ENCODE results near the gene PTCD2. TPM values are rescaled to one million over a fixed set of nuclear protein-coding genes. Genes with fewer than 3 reads are reported as not detected.

The PTCD2 gene
- total RNA-seq, 2 experiments from 2014 or later, result 11.7 to 17.9 TPM

- BruUV-seq (replicated peaks), result no TSS peak
- Histone ChIP-seq H3K9me2 (ENCODE audit: insufficient read depth, low read length) (no peaks in the 10 kb centered on the region), H3K4me3 (ENCODE audit: low read depth, low read length, poor library complexity, severe bottlenecking) (no peak overlapping the region), H3K36me3 (ENCODE audit: insufficient read depth, low read length) (peaks cover 79% of the 10 kb centered on the region), H3K4me2 (ENCODE audit: low read length) (no peak overlapping the region), H3K4me1 (ENCODE audit: insufficient read depth, low read length, poor library complexity, severe bottlenecking) (peaks cover 25% of the 10 kb centered on the region), H3K27ac (ENCODE audit: low read depth, low read length, poor library complexity, severe bottlenecking) (no peak overlapping the region), H3K9me3 (ENCODE audit: low read length) (no peaks in the 10 kb centered on the region), H3K79me2 (ENCODE audit: insufficient read depth, low read depth, low read length) (no peaks in the 10 kb centered on the region; the same call in 1 of the 2 replicates), H4K20me1 (ENCODE audit: insufficient read depth, low read length) (no peaks in the 10 kb centered on the region; the same call in 1 of the 2 replicates), H2AFZ (ENCODE audit: low read length) (no peak overlapping the region)
- ChIA-PET POLR2A (interaction anchor here (0.7 to 1.3 kb wide), 4 partner anchors 10 to 500 kb away, joined by 3 to 7 read pairs (median 4); no protein-coding TSS in a partner anchor), CTCF (ENCODE audit: unreplicated experiment) (interaction anchor here (0.7 to 1.5 kb wide), 2 partner anchors 9 to 11 kb away, joined by 3 read pairs; no protein-coding TSS in a partner anchor)
- TF ChIP-seq CTCF (conservative IDR thresholded peaks at IDR 0.05; ENCODE audit: low read length) (no peak), EZH2phosphoT487 (IDR thresholded peaks at IDR 0.05; ENCODE audit: borderline replicate concordance, low read depth, low read length) (no peak)
- intact Hi-C loops (cut with micrococcal nuclease; ENCODE audit: unreplicated experiment), result no loop called here
- no peak for DNase-seq (ENCODE audit: low spot score)
Observed at GRCh38 chr5:72281764-72282499, 38.2 kb upstream of the PTCD2 start.

- TF ChIP-seq CTCF (conservative IDR thresholded peaks at IDR 0.05; ENCODE audit: low read length) (no peak), EZH2phosphoT487 (IDR thresholded peaks at IDR 0.05; ENCODE audit: borderline replicate concordance, low read depth, low read length) (no peak)
- H3K79me2 ChIP-seq (ENCODE audit: insufficient read depth, low read depth, low read length), result no peaks in the 10 kb centered on the region; the same call in 1 of the 2 replicates
- no TSS peak for BruUV-seq (replicated peaks)
- no peak overlapping the region for H3K4me2 ChIP-seq (ENCODE audit: low read length)
- H3K4me1 ChIP-seq (ENCODE audit: insufficient read depth, low read length, poor library complexity, severe bottlenecking), result peaks cover 35% of the 10 kb centered on the region
- H3K4me3 ChIP-seq (ENCODE audit: low read depth, low read length, poor library complexity, severe bottlenecking), result no peak overlapping the region
- intact Hi-C loops (cut with micrococcal nuclease; ENCODE audit: unreplicated experiment), result no loop called here
- H4K20me1 ChIP-seq (ENCODE audit: insufficient read depth, low read length), result no peaks in the 10 kb centered on the region; the same call in 1 of the 2 replicates
- DNase-seq (ENCODE audit: low spot score), result no peak
- CTCF ChIA-PET (ENCODE audit: unreplicated experiment), result interaction anchor here (1.5 kb wide), 1 partner anchor 10 kb away, joined by 3 read pairs; no protein-coding TSS in a partner anchor
- POLR2A ChIA-PET, result interaction anchor here (0.6 to 1.3 kb wide), 3 partner anchors 9 to 508 kb away, joined by 3 to 7 read pairs (median 3); no protein-coding TSS in a partner anchor
- H3K9me3 ChIP-seq (ENCODE audit: low read length), result no peaks in the 10 kb centered on the region
- H3K36me3 ChIP-seq (ENCODE audit: insufficient read depth, low read length), result peaks cover 82% of the 10 kb centered on the region
- no peak overlapping the region for H2AFZ ChIP-seq (ENCODE audit: low read length)
- H3K9me2 ChIP-seq (ENCODE audit: insufficient read depth, low read length), result no peaks in the 10 kb centered on the region
- no peak overlapping the region for H3K27ac ChIP-seq (ENCODE audit: low read depth, low read length, poor library complexity, severe bottlenecking)
Observed at GRCh38 chr5:72282878-72283277, 37.3 kb upstream of the PTCD2 start.

- H3K27ac ChIP-seq (ENCODE audit: low read depth, low read length, poor library complexity, severe bottlenecking), result no peak overlapping the region
- CTCF ChIA-PET (ENCODE audit: unreplicated experiment), result no interaction called here
- BruUV-seq (replicated peaks), result no TSS peak
Observed at GRCh38 chr5:72283358-72283757, 36.8 kb upstream of the PTCD2 start.

More at GRCh38 chr5:72283358-72283757, 36.8 kb upstream of the PTCD2 start:
- H3K4me1 ChIP-seq (ENCODE audit: insufficient read depth, low read length, poor library complexity, severe bottlenecking), result peaks cover 36% of the 10 kb centered on the region
- H4K20me1 ChIP-seq (ENCODE audit: insufficient read depth, low read length), result no peaks in the 10 kb centered on the region; the same call in 1 of the 2 replicates
- H3K36me3 ChIP-seq (ENCODE audit: insufficient read depth, low read length), result peaks cover 83% of the 10 kb centered on the region
- no peak overlapping the region for H3K4me3 ChIP-seq (ENCODE audit: low read depth, low read length, poor library complexity, severe bottlenecking)
- POLR2A ChIA-PET, result no interaction called here
- DNase-seq (ENCODE audit: low spot score), result no peak
- intact Hi-C loops (cut with micrococcal nuclease; ENCODE audit: unreplicated experiment), result no loop called here
- H3K9me3 ChIP-seq (ENCODE audit: low read length), result no peaks in the 10 kb centered on the region
- TF ChIP-seq EZH2phosphoT487 (IDR thresholded peaks at IDR 0.05; ENCODE audit: borderline replicate concordance, low read depth, low read length), result no peak
- H3K4me2 ChIP-seq (ENCODE audit: low read length), result no peak overlapping the region
- no peak overlapping the region for H2AFZ ChIP-seq (ENCODE audit: low read length)
- no peaks in the 10 kb centered on the region; the same call in 1 of the 2 replicates for H3K79me2 ChIP-seq (ENCODE audit: insufficient read depth, low read depth, low read length)
- no peaks in the 10 kb centered on the region for H3K9me2 ChIP-seq (ENCODE audit: insufficient read depth, low read length)
